Left ventricle myocardium inferior (tissue), 1 donor: ENCODE measurements around the gene APCDD1. TPM values are rescaled to one million over a fixed set of nuclear protein-coding genes. Genes with fewer than 3 reads are reported as not detected.

Experiments
- DNase-seq: peaks from one replicate; pipeline ENCODE4 v3.0.0-alpha.2; 2020
- H3K27ac ChIP-seq: fragments of 200-600 bp; replicated peaks from 2 replicates; pipeline ENCODE4 v1.8.0; 2021
- H3K27me3 ChIP-seq: fragments of 200-600 bp; 2 replicates; pipeline ENCODE4 v1.8.0; 2021; ENCODE audit warnings: low read depth
- H3K36me3 ChIP-seq: fragments of 200-600 bp; 2 replicates; pipeline ENCODE4 v1.8.0; 2021
- H3K4me1 ChIP-seq: fragments of 200-600 bp; 2 replicates; pipeline ENCODE4 v1.8.0; 2021
- H3K4me3 ChIP-seq: fragments of 200-600 bp; 2 replicates; pipeline ENCODE4 v1.8.0; 2021; ENCODE audit warnings: mild to moderate bottlenecking, moderate library complexity
- H3K9me3 ChIP-seq: fragments of 200-600 bp; replicated peaks from 2 replicates; pipeline ENCODE4 v1.8.0; 2021
- CTCF ChIP-seq: fragments of 200-600 bp; IDR thresholded peaks from 2 replicates; pipeline ENCODE4 v1.8.0; 2021; ENCODE audit warnings: antibody characterized with exemption, mild to moderate bottlenecking, borderline replicate concordance
- intact Hi-C: fragments of 100-400 bp; cut with micrococcal nuclease; formaldehyde crosslinking; loops from one replicate; pipeline ENCODE4 v1.11.0; 2022
- total RNA-seq: library from RNA; stranded (reverse); fragmentation: NEBNext Ultra II Directional; extraction: Animal tissue kit (Norgen Biotek cat#: 25700); gene quantifications from one replicate; pipeline ENCODE4 v1.2.1, GENCODE V29; 2021
- donor health status: DM: no; HTN: yes; CAD: no; lungs with severe emphysema.

The APCDD1 gene
- total RNA-seq, 1 donor from 2014 or later: 38.0 TPM

GRCh38 chr18:10485475-10485874 lies 31.0 kb downstream of the APCDD1 start:
- H3K36me3 ChIP-seq: peaks cover 26% of the 10 kb centered on the region
- no peaks in the 10 kb centered on the region for H3K27me3 ChIP-seq
- peaks cover 11% of the 10 kb centered on the region for H3K4me1 ChIP-seq
- H3K27ac ChIP-seq: no peak overlapping the region
- DNase-seq: no peak
- H3K9me3 ChIP-seq: no peaks in the 10 kb centered on the region
- intact Hi-C loops: no loop called here
- H3K4me3 ChIP-seq: no peak overlapping the region
- TF ChIP-seq CTCF: no peak

- Histone ChIP-seq H3K36me3 (peaks cover 26% of the 10 kb centered on the region), H3K4me3 (no peak overlapping the region), H3K4me1 (peaks cover 13% of the 10 kb centered on the region), H3K27ac (no peak overlapping the region), H3K9me3 (no peaks in the 10 kb centered on the region), H3K27me3 (no peaks in the 10 kb centered on the region)
- intact Hi-C loops: no loop called here
- no peak for DNase-seq
- no peak for TF ChIP-seq CTCF
Observed at GRCh38 chr18:10486362-10486761, 31.9 kb downstream of the APCDD1 start.

- H3K36me3 ChIP-seq: peaks cover 26% of the 10 kb centered on the region
- no peaks in the 10 kb centered on the region for H3K27me3 ChIP-seq
- H3K27ac ChIP-seq: no peak overlapping the region
- no peaks in the 10 kb centered on the region for H3K9me3 ChIP-seq
- H3K4me3 ChIP-seq: no peak overlapping the region
- no peak for TF ChIP-seq CTCF
- intact Hi-C loops: no loop called here
- no peak for DNase-seq
- H3K4me1 ChIP-seq: peaks cover 13% of the 10 kb centered on the region
Observed at GRCh38 chr18:10487154-10487553, 32.7 kb downstream of the APCDD1 start.

- intact Hi-C loops: no loop called here
- no peak for DNase-seq
- H3K36me3 ChIP-seq: peaks cover 26% of the 10 kb centered on the region
- H3K4me1 ChIP-seq: peaks cover 7% of the 10 kb centered on the region
- H3K4me3 ChIP-seq: no peak overlapping the region
- H3K9me3 ChIP-seq: no peaks in the 10 kb centered on the region
- no peaks in the 10 kb centered on the region for H3K27me3 ChIP-seq
- no peak for TF ChIP-seq CTCF
- H3K27ac ChIP-seq: no peak overlapping the region
Observed at GRCh38 chr18:10488017-10488416, 33.6 kb downstream of the APCDD1 start.

- no peak overlapping the region for H3K4me3 ChIP-seq
- no peaks in the 10 kb centered on the region for H3K9me3 ChIP-seq
- no peaks in the 10 kb centered on the region for H3K27me3 ChIP-seq
- DNase-seq: no peak
- H3K36me3 ChIP-seq: peaks cover 21% of the 10 kb centered on the region
- TF ChIP-seq CTCF: peak; percentile 41
- H3K27ac ChIP-seq: no peak overlapping the region
- peaks cover 7% of the 10 kb centered on the region for H3K4me1 ChIP-seq
- intact Hi-C loops: no loop called here
Observed at GRCh38 chr18:10490401-10491165, 36.1 kb downstream of the APCDD1 start.
